ENCODE data around the gene TTLL10.

TTLL10 gene

DNA sequence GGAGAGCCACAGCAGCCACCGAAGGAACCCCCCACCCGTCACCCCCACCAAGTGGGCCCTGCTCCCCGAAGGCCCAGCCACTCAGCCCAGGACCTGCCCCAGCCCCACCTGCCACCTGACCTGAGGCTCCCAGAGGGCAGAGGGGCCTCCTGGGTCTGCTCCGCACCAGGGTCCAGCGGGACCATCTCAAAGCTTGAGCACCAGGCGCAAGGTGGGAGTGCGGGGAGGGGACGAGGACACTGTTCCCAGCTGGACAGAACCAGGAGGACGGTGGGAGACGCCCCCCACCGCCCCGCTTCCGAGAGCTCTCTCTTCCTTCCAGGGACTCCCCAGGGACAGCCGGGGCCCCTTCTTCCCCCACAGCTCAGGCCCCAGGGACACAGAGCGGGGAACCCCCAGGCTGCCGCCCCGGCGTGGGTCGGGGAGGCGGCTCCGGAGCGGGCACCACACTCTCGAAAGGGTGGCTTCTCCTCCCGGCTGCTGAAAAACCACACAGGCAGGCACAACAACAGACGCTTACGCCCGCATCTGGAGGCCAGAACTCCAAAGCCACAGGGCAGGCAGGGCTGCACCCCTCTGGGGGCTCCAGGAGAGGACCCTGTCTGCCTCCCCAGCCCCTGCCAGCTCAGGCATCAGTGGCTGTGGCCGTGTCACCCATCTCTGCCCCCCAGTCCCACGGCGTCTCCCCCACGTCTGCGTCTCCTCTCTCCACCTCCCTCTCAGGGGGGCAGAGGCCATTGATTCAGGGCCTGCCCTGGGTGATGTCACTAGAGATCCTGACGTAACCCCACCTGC, 1.9 kb upstream of the TTLL10 start:
- DNase-seq = no peak

DNA sequence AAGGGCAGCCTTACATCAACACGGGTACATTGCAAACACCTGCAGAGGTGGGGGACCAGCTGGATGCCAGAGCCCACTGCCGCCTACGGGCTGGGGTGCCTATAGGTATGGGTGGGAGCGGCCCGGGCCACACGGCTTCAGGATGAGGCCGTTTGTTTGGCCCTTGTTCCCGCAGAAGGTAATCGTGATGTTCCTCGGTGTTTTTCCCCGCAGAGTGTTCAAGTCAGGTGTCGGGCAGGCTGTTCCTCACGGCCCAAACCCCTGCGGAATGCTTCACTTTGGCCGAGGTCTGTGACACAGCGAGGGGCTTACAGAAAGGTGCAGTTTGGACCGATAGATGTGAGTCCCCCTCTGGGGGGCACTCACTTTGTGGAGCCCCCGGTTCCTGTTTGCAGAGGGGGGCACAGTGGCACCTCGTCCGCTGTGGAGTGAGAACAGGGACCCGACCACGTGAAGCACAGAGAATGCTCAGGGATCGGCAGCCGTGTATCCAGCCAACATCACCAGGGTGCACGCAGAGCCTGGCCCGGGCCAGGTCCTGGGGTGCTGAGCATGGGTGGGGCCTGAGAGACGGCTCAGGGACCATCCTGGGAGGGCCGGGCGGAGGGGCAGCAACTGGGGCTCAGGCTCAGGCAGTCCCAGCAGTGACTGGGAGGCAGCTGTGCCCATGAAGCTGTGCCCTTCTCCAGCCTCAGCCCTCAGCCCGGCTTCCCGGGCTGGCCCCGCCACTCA, 453 bp upstream of the TTLL10 start:
- no peak for DNase-seq

DNA sequence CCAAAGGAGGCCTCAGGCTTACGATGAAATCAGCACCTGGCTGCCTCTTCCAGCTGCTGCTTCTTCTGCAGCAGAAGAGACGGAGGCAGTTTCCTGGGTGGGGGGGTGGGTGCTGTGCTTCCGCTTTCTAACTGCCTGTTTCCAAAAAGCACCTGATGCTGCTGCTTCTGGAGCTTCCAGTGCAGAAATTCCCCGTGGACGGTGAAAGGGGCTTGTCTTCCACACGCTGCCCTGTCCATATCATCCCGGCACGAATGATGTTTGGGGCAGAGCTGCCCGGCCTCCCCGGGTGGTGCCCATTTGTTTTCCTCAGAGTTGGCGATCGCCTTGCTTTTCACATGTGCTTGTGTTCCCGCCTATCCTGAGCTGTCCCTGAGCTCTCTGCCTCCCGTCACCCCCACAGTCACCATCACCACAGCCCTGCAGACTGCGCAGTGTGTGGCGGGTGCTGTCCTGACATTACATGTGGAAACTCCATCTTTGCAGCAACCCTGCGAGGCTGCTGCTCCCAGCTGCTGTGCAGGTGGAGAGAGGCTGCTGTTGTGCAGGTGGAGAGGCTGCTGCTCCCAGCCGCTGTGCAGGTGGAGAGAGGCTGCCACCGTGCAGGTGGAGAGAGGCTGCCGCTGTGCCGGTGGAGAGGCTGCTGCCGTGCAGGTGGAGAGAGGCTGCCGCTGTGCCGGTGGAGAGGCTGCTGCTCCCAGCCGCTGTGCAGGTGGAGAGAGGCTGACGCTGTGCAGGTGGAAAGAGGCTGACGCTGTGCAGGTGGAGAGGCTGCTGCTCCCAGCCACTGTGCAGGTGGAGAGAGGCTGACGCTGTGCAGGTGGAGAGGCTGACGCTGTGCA, 1.8 kb downstream of the TTLL10 start:
- no peak for DNase-seq

DNA sequence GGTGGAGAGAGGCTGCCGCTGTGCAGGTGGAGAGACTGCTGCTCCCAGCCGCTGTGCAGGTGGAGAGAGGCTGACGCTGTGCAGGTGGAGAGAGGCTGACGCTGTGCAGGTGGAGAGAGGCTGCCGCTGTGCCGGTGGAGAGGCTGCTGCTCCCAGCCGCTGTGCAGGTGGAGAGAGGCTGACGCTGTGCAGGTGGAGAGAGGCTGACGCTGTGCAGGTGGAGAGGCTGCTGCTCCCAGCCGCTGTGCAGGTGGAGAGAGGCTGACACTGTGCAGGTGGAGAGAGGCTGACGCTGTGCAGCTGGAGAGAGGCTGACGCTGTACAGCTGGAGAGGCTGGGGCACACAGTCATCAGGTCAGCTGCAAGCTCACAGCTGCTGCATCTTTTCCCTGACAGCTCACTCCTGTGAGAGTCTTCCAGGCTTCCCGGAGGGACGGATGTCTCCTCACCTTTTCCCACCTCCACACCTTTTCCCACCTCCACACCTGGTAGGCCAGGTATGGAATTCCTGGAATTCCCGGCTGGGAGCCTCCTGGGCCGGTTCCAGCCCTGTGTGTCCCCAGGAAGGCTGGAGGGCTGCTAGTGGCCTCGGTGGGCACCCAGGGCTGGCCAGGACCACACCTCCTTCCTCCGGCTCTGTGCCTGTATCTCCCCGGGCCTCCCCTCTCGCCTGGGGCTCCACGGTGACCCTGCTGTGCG, 2.5 kb downstream of the TTLL10 start:
- DNase-seq = peak; percentile 27

DNA sequence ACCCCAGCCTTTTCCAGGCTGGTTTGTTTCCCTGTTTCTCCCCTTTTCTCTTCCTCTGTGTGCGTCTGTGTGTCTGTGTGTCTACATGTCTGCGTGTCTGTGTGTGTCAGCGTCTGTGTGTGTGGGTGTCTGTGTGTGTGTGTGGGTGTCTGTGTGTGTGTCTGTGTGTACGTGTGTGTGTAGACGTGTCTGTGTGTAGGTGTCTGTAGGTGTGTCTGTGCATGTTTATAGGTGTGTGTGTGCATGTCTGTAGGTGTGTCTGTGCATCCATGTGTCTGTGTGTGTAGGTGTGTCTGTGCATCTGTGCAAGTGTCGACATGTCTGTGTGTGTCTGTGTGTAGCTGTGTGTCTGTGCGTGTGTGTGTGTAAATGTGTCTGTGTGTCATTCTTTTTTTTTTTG, 3.3 kb downstream of the TTLL10 start:
- peak; percentile 10 for DNase-seq

DNA sequence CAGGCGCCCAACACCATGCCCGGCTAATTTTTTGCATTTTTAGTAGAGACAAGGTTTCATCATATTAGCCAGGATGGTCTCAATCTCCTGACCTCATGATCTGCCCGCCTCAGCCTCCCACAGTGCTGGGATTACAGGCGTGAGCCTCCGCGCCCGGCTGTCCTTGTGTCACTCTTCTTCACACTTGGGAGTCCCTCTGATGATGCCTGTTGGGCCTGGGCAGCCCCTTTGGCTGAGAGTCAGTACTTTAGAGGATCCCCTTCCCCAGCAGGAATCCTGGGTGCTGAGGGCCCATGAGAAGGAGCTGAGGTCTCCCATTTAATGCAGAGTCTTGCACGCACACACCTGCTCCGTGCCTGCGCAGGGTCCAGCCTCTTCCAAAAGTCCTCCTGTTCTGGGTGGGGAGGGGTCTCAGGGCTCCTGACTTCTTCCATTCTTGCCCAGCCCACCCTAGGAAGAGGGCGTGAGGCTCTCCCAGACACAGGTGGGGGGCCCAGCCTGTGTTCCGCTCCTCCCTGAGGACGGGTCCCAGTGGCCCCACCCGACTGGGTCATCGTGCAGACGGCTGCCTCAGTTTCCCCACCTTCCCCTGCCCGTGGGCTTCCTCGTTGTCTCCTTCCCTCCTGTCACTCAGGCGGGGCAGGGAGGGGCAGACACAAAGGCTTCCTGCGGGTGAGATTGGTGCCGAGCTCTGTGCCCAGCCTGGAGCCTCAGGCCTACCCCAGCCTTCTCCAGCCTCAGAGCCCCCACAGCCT, 3.9 kb downstream of the TTLL10 start:
- DNase-seq = no peak

DNA sequence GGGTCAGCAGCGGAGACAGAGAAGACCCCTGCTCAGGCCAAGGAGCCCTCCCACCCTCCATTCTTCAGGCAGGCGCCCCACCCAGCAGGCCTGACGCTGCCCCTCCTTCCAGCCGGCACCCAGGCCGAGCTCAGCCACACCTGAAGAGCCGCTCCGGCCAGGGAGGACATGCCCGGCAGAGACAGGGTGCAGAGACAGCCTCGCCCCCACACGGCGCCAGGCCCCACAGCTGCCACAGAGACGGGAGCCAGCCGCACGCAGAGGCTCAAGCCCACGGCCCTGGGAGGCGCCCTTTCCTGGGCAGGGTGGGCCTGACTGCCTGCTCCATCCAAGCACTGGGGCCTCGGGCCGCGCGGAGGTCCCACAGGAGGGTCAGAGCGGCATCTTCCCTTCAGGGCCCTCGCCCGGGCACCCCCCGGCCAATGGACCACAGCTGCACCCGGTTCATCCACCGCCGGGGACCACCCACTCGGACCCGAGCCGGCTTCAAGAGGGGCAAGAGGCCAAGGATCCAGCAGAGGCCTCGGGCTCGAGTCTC, 5.2 kb downstream of the TTLL10 start:
- no peak for DNase-seq

DNA sequence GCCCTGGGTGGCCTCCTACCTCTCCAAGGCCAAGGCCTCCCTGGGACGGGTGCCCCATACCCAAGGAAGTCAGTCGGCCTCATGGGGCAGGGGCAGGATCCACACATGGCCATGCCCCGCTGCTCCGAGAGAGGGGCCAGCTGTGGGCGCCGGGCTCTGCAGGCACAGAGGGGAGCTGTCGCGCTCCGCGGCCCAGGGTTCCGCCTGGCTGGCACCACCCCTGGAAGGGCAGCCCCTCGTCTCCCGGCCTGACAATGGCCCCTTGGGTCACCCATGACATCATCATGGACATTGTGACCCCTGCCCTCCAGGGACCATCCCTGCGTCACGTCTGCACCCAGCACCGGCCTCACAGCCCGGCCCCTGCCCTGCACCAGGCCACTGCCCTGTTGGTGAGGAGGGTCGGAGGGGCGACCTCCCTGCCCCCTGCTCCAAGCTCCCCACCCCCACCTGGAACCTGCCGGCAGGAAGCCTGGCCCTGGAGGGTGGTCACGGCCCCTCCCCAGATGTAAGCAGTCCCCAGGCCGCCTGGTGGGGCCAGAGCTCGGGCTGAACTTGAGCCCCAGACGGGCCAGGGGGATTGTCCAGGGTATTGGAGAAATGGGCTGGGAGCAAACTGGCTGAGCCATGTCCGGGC, 5.8 kb downstream of the TTLL10 start:
- DNase-seq = peak; percentile 35

DNA sequence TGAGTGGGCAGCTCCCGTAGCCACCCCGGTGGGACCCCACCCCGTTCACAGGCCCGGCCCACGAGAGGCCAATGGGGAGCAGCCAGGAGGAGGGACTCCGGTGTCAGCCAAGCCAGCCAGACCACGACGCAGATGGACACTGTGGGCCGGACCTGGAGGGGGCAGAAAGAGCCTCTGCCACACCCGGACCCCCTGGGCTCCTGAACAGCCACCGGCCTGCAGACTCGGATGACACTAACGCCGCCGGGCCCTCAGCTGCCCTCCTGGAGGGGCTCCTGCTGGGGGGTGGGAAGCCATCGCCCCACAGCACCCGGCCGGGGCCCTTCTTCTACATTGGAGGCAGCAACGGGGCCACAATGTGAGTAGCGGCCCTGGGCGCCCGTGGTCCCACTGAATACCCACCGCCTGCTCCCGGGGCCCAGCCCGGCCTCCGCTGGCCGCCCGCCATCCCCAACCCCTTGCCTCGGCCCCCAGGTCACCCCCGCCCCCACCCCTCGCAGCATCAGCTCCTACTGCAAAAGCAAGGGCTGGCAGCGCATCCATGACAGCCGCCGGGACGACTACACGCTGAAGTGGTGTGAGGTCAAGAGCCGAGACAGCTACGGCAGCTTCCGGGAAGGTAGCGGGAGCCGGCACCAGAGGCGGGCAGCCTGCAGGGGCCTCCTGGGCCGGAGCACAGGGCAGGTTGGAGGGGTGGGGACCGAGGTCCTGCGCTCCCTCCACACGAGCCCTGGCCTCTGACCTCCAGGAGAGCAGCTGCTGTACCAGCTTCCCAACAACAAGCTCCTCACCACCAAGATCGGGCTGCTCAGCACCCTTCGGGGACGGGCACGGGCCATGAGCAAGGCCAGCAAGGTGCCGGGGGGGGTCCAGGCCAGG, 6.5 kb downstream of the TTLL10 start:
- peak; percentile 6 for DNase-seq

DNA sequence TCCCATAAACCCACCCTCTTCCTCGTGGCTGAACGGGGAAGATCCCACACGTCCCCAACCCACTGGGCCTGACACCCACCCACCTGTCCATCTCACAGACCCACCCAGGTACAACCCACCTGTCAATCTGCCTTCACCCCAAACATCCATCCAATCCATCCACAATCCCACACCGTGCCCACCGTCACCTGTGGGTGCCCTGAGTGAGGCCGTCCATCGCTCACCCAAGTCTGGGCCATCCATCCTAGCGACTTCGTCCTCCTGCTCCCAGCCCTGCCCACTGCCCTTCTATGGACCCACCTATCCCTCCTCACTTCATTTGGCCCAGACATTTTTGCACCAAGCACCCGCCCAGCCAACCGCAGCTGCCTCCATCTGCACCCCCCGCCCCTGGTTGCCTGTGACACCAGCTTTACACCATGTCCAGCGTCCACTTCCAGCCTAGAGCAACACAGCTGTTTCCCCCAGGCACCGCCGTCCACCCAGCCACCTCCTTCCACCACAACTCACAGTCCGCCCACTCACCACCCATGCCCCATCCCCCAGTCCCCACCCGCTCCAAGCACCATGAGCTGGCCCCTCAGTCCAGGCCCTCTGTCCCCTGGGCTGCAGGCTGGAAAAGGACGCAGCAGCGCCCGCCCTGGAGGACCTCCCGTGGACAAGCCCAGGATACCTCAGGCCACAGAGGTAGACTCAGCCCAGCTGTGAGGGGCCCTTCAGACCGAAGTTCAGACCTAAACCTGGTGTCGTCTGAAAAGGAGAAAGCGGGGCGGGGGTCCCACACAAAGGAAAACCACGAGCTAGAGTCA, 7.7 kb downstream of the TTLL10 start:
- peak; percentile 4 for DNase-seq

DNA sequence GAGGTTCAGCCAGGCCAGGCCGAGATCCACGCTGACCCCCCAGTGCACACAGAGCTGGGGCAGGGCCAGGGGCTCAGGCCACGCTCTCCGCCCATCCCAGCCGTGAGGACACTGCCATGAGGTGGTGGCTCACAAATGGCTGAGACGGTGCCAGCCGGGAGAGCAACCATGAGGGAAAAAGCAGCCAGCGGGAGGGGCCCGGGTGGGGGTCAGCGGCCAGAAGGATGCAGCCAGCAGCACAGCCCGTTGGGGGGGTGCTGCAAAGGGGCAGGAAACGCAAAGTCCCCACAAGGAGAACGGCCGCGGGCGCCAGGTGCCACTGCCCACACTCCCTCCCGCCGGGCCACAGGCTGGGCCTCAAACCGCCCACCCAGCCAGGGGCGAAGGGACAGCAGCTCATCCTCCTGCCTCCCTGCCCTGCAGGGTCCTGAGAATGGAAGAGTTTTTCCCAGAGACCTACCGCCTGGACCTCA, 8.3 kb downstream of the TTLL10 start:
- DNase-seq = peak; percentile 15

DNA sequence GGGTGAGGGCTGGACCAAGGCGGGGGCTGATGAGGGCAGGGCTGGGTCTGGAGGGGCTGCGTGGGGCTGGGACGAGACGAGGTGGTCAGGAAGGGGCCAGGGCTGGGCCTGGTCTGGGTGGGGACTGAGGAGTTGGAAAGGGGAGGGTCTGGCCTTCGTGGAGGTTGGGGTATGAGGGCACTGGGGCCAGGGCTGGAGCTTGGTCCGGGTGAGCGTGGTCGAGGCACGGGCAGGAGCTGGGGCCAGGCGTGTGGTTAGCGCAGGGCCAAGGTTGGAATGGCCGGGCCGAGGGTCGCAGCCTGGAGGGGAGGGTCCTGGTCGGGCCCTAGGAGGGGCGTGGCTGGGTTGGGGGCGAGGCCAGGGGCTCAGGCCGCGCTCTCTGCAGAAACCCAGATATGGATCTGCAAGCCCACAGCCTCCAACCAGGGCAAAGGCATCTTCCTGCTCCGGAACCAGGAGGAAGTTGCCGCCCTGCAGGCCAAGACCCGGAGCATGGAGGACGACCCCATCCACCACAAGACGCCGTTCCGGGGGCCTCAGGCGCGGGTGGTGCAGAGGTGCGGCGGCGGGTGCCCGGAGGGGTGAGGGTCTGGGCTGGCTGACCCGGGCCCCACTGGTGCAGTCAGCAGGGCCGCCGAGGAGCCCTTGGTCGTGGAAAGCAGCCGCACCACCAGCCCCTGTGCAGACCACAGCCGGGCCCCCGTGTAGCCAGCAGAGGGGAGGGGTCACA, 9.0 kb downstream of the TTLL10 start:
- DNase-seq = peak; percentile 11

DNA sequence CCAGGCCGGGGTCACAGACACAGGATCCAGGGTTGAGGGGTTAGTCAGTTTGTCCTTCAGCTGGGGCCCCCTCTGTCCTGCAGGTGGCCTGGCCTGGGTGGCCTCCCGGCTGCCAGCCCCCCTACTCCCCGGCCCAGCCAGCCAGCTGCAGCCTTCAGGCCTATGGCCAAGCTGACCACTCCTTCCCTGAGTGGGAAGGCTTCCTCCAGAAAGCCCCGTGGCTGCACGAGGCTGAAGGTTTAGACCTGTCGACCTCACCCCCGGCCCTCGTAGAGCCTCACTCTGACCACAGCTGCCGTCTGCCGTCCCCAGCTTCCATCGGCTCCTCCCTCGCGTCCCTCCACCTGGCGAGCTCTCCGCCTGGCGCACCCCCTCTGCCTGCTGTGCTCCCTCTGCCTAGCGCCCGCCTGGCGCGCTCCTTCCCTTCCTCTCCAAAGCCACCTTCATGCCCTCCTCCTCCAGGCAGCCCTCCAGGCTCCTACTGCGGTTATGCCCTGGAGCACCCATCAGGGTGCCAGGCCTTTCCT, 9.6 kb downstream of the TTLL10 start:
- peak; percentile 10 for DNase-seq

DNA sequence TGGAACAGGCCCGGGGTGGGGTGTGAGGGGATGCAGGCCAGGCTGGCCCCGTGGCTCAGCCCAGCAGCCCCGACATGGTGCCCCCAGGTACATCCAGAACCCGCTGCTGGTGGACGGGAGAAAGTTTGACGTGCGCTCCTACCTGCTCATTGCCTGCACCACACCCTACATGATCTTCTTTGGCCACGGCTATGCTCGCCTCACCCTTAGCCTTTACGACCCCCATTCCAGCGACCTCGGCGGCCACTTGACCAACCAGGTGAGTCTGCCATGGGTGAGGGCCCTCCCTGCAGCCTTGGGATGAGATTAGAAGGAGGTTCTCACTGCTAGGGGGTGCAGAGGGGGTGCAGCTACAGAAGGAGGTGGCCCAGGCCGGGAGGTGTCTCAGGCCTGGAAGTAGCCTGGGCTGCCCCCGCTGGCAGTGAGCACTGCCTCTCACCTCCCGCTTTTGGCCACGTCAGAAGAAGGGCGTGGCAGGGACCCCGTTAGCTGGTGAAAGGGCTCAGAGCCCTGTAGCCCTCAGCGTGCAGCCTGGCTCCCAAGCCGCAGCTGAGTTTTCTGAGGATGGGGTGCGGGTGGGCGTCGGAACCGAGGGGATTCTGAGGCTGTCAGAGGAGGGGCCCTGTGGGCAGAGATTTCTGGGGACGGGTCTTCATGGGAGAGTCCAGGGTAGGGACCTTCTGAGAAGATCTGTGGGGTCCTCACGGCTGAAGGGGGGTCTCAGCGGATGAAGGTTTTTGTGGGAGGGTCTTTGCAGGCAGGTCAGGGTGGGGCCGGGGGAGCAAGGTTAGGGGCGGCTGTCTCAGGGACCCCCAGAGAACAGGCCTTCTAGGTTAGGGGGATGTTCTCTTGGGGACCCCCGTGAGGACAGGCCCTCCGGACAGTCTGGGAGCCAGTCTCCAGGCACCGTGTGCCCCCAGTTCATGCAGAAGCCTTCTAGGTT, 10.4 kb downstream of the TTLL10 start:
- no peak for DNase-seq

DNA sequence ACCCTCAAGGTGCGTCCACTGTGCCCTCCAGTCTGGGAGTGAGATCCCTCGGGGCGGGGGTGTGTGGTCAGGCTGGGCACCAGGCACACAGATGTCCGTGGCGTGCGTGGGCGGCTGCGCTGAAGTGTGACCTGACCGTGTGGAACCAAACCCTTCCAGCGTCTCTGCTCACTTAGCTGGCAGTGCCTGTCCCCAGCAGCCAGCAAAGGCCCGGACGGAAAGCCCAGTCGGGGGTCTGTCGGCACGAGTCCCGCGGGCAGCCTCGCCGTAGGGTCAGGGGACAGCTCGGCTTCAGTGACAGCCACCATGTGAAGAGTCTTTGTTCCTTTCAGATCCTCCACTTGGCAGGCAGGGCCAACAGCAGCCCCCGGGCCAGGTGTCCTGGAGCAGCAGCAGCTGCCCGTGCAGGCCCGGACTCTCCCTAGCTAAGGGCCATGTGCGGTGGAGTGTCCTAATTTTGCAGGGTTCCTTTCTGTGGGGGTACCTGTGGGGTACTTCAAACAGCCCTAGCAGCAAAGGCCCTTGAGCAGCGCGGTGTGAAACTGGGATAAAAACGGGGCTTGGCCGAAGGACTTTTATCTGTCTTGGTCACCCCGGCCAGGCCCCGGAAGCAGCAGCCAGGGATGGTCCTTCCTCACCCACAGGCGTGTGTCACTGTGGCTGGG, 11.6 kb downstream of the TTLL10 start:
- DNase-seq = peak; percentile 40

DNA sequence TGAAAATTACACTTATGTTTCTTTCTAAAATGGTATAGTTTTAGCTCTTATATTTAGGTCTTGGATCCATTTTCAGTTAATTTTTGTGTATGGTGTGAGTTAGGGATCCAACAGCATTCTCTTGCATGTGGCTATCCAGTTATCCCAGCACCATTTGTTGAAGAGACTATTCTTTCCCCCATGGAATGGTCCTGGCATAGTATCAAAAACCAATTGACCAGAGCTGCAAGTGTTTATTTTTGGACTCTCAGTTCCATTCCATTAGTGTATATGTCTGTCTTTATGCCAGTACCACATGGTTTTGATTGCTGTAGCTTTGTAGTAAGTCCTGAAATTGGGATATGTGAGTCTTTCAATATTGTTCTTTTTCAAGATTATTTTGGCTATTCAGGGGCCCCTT, 14.3 kb downstream of the TTLL10 start:
- DNase-seq = no peak

All from right kidney (tissue), 1 donor.